GM13976 (cell line): ENCODE measurements around the gene DMWD.

Experiments
- DNase-seq: peaks from one replicate; pipeline ENCODE4 v3.0.0; 2012; ENCODE audit warnings: low spot score
- CTCF ChIP-seq: IDR thresholded peaks from 2 replicates; pipeline ENCODE4 v1.5.1; 2012; ENCODE audit warnings: borderline replicate concordance, mild to moderate bottlenecking; ENCODE audit not compliant: insufficient read depth; ENCODE audit errors: extremely low read depth, missing control alignments, control extremely low read depth
- in situ Hi-C: fragments of 300-500 bp; cut with MboI; formaldehyde crosslinking; loops from one replicate; pipeline ENCODE4 v1.12.0; 2022; ENCODE audit warnings: low sequenced_read_pairs, mixed read lengths, inconsistent platforms; ENCODE audit not compliant: unreplicated experiment

Gene DMWD

GRCh38 chr19:45771311-45771933, 21.2 kb downstream of the DMWD start:
- in situ Hi-C loops, result no loop called here
- no peak for DNase-seq
- no peak for TF ChIP-seq CTCF

- peak; percentile 91 for DNase-seq
- in situ Hi-C loops, result no loop called here
- TF ChIP-seq CTCF, result peak; percentile 90
Observed at GRCh38 chr19:45770192-45771101, 22.2 kb downstream of the DMWD start.

GRCh38 chr19:45769821-45770191, 22.8 kb downstream of the DMWD start:
- in situ Hi-C loops, result no loop called here
- DNase-seq, result no peak
- no peak for TF ChIP-seq CTCF

- TF ChIP-seq CTCF, result no peak
- DNase-seq, result peak; percentile 99
- in situ Hi-C loops, result no loop called here
Observed at GRCh38 chr19:45768984-45769782, 23.5 kb downstream of the DMWD start, which contains the start of gene SIX5. Gene SIX5, minus strand, starts transcription at chr19:45769252. Its CDS starts 408 bp downstream, at chr19:45768844.

- no peak for TF ChIP-seq CTCF
- no peak for DNase-seq
Observed at GRCh38 chr19:45768655-45768983, 24.0 kb downstream of the DMWD start.

GRCh38 chr19:45767881-45768654, 24.6 kb downstream of the DMWD start:
- in situ Hi-C loops, result no loop called here
- DNase-seq, result peak; percentile 77

More at GRCh38 chr19:45768655-45768983, 24.0 kb downstream of the DMWD start:
- in situ Hi-C loops, result no loop called here

More at GRCh38 chr19:45767881-45768654, 24.6 kb downstream of the DMWD start:
- no peak for TF ChIP-seq CTCF
